K562 (cell line): ENCODE results near the gene CBX8. TPM values are rescaled to one million over a fixed set of nuclear protein-coding genes. Genes with fewer than 3 reads are reported as not detected.

Source experiments
- ESRRA ChIP-seq: fragments of 450-650 bp; IDR thresholded peaks from 2 replicates; pipeline ENCODE4 v1.6.1; 2014; ENCODE audit warnings: low read depth, mild to moderate bottlenecking, moderate library complexity, borderline replicate concordance
- FOS ChIP-seq: IDR thresholded peaks from 3 replicates; pipeline ENCODE4 v1.6.1; 2011; ENCODE audit not compliant: insufficient read length; ENCODE audit errors: extremely low read depth
- NFIX ChIP-seq: fragments of 250-450 bp; sonication (Bioruptor Pico); IDR thresholded peaks from 2 replicates; pipeline ENCODE4 v1.4.0; 2020; ENCODE audit warnings: low read depth, mild to moderate bottlenecking, moderate library complexity
- RFX1 ChIP-seq: fragments of 450-650 bp; IDR thresholded peaks from 2 replicates; pipeline ENCODE4 v1.6.1; 2016; ENCODE audit warnings: mild to moderate bottlenecking, moderate library complexity
- SMAD4 ChIP-seq: fragments of 250-450 bp; sonication (Bioruptor Pico); conservative IDR thresholded peaks from 2 replicates; pipeline ENCODE4 v1.8.0; 2021; ENCODE audit warnings: inconsistent platforms, mild to moderate bottlenecking, moderate library complexity
- SNRNP70 ChIP-seq: fragments of 200-400 bp; formaldehyde crosslinking; optimal IDR thresholded peaks from 2 replicates; pipeline ENCODE3; 2017; ENCODE audit warnings: low read depth, low read length
- TOE1 ChIP-seq, 2 experiments: fragments of 450-650 bp in 1 of 2; sonication (generic) in 1 of 2; formaldehyde crosslinking in 1 of 2; IDR thresholded peaks; 2 replicates each; pipeline versions ENCODE4 v1.7.1 to v1.8.0; 2016 to 2022; ENCODE audit warnings: borderline replicate concordance in 2 of 2, mild to moderate bottlenecking in 2 of 2, antibody characterized with exemption in 1 of 2, inconsistent platforms in 1 of 2, low read depth in 1 of 2, missing genetic modification reagents in 1 of 2, moderate library complexity in 1 of 2
- ZFX ChIP-seq: sonication (generic); formaldehyde crosslinking; IDR thresholded peaks from 2 replicates; pipeline ENCODE4 v1.8.0; 2022; ENCODE audit warnings: mild to moderate bottlenecking, missing genetic modification reagents, moderate library complexity
- ZNF274 ChIP-seq: IDR thresholded peaks from 2 replicates; pipeline ENCODE4 v1.6.1; 2011; ENCODE audit warnings: low read depth, mild to moderate bottlenecking, low read length, moderate library complexity, borderline replicate concordance
- ZNF551 ChIP-seq: fragments of 250-450 bp; sonication (Bioruptor Pico); IDR thresholded peaks from 2 replicates; pipeline ENCODE4 v1.5.0; 2021; ENCODE audit warnings: mild to moderate bottlenecking, moderate library complexity
- polyA plus RNA-seq, 8 experiments: library from polyadenylated mRNA; depleted of rRNA in 4 of 8; stranded (reverse) in 5 of 8; unstranded in 3 of 8; fragments of >200 nt; fragmentation: Nextera tagmentation in 2 of 8; fragmentation: Illumina TruSeq in 1 of 8; extraction: Ambion mirVana in 2 of 8; extraction: Trizol in 1 of 8; gene quantifications; 2 replicates each; pipeline versions ENCODE4 v1.2.1 to v1.2.3, GENCODE V29; 2011 to 2014; ENCODE audit warnings: inconsistent platforms in 1 of 8, missing spikeins in 1 of 8
- total RNA-seq, 7 experiments: library from RNA; depleted of rRNA in 6 of 7; stranded (reverse); fragments of >200 nt in 6 of 7; fragmentation: Illumina TruSeq in 2 of 7; extraction: Trizol in 2 of 7; gene quantifications; 2 replicates each; pipeline versions ENCODE4 v1.2.1 to v1.2.3, GENCODE V29; 2011 to 2021; ENCODE audit warnings: low replicate concordance in 1 of 7
- TF ChIP-seq, protein P1 (sequence below): fragments of 250-450 bp; sonication (Bioruptor Pico); IDR thresholded peaks from 2 replicates; pipeline ENCODE4 v1.5.0; 2020; ENCODE audit warnings: mild to moderate bottlenecking, borderline replicate concordance
- TF ChIP-seq, protein P2 (sequence below): fragments of 450-650 bp; IDR thresholded peaks from 2 replicates; pipeline ENCODE4 v1.6.1; 2017; ENCODE audit warnings: antibody characterized with exemption, mild to moderate bottlenecking
- TF ChIP-seq, protein P3 (sequence below): fragments of 250-450 bp; sonication (Bioruptor Pico); IDR thresholded peaks from 2 replicates; pipeline ENCODE4 v1.4.0; 2020
- TF ChIP-seq, protein P4 (sequence below): sonication (generic); formaldehyde crosslinking; IDR thresholded peaks from 2 replicates; pipeline ENCODE4 v1.8.0; 2022; ENCODE audit warnings: mild to moderate bottlenecking, low read depth, missing genetic modification reagents
- TF ChIP-seq, protein P5 (sequence below): IDR thresholded peaks from 2 replicates; pipeline ENCODE4 v1.6.1; 2011; ENCODE audit warnings: borderline replicate concordance, low read depth, mild to moderate bottlenecking, moderate library complexity, low read length; ENCODE audit not compliant: insufficient read depth, poor library complexity, severe bottlenecking

The CBX8 gene
- total and polyA plus RNA-seq, 9 of the 15 experiments (the other 6 are each of a cell fraction or from before 2014, with no cell fraction given) = 0.08 to 11.9 (median 2.6) TPM

DNA sequence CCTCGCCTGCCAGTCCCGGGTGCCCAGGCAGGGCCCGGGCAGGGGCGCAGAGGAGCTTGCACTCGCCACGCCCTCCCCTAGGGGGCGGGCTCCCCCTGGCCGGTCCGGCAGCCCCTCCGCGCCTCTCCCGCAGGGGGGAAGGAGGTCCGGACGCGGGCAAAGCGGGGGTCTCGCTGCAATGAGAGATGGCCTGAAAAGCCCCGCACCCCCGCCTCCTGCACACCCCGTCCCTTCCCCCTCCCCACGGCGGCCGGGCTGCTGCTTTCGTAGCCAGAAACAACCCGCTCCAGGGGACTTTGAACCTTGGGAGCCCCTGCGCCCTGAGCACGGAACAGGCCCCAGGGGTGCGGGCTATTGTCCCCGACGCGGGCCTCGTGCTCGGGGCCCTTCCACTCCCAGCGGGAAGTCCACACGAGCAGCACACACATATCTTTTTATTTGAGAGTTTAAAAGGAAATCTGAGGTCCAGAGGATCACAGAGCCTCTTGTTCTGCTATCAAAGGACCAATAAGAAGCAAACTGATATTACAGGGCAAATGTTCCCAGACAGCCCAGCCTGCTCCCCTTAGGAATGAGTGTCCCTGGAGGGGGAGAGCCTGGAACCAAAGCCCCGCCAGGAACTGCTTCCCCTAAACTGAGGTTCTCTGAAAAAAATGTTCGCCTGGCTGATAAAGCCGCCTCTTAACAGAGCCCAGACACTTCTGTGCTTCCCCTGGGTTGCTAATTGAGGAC, 48.2 kb upstream of the CBX8 start (continued):
- no peak for TF ChIP-seq RFX1
- TF ChIP-seq ESRRA = no peak
- no peak for TF ChIP-seq SNRNP70
- TF ChIP-seq, protein P1, sequence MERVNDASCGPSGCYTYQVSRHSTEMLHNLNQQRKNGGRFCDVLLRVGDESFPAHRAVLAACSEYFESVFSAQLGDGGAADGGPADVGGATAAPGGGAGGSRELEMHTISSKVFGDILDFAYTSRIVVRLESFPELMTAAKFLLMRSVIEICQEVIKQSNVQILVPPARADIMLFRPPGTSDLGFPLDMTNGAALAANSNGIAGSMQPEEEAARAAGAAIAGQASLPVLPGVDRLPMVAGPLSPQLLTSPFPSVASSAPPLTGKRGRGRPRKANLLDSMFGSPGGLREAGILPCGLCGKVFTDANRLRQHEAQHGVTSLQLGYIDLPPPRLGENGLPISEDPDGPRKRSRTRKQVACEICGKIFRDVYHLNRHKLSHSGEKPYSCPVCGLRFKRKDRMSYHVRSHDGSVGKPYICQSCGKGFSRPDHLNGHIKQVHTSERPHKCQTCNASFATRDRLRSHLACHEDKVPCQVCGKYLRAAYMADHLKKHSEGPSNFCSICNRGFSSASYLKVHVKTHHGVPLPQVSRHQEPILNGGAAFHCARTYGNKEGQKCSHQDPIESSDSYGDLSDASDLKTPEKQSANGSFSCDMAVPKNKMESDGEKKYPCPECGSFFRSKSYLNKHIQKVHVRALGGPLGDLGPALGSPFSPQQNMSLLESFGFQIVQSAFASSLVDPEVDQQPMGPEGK (CRISPR knock-in tag) = no peak
- 0 out of 2 replicates have a peak, but pooled peaks have one; percentile 3 for TF ChIP-seq TOE1 (IDR thresholded peaks at IDR 0.05; ENCODE audit: borderline replicate concordance)
- no peak for TF ChIP-seq TOE1 (CRISPR knock-in tag; IDR thresholded peaks at IDR 0.05; ENCODE audit: borderline replicate concordance, low read depth)
- TF ChIP-seq, protein P2, sequence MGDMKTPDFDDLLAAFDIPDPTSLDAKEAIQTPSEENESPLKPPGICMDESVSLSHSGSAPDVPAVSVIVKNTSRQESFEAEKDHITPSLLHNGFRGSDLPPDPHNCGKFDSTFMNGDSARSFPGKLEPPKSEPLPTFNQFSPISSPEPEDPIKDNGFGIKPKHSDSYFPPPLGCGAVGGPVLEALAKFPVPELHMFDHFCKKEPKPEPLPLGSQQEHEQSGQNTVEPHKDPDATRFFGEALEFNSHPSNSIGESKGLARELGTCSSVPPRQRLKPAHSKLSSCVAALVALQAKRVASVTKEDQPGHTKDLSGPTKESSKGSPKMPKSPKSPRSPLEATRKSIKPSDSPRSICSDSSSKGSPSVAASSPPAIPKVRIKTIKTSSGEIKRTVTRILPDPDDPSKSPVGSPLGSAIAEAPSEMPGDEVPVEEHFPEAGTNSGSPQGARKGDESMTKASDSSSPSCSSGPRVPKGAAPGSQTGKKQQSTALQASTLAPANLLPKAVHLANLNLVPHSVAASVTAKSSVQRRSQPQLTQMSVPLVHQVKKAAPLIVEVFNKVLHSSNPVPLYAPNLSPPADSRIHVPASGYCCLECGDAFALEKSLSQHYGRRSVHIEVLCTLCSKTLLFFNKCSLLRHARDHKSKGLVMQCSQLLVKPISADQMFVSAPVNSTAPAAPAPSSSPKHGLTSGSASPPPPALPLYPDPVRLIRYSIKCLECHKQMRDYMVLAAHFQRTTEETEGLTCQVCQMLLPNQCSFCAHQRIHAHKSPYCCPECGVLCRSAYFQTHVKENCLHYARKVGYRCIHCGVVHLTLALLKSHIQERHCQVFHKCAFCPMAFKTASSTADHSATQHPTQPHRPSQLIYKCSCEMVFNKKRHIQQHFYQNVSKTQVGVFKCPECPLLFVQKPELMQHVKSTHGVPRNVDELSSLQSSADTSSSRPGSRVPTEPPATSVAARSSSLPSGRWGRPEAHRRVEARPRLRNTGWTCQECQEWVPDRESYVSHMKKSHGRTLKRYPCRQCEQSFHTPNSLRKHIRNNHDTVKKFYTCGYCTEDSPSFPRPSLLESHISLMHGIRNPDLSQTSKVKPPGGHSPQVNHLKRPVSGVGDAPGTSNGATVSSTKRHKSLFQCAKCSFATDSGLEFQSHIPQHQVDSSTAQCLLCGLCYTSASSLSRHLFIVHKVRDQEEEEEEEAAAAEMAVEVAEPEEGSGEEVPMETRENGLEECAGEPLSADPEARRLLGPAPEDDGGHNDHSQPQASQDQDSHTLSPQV = no peak
- TF ChIP-seq ZFX (CRISPR knock-in tag) = peak; percentile 65
- TF ChIP-seq NFIX = no peak
- TF ChIP-seq, protein P3, sequence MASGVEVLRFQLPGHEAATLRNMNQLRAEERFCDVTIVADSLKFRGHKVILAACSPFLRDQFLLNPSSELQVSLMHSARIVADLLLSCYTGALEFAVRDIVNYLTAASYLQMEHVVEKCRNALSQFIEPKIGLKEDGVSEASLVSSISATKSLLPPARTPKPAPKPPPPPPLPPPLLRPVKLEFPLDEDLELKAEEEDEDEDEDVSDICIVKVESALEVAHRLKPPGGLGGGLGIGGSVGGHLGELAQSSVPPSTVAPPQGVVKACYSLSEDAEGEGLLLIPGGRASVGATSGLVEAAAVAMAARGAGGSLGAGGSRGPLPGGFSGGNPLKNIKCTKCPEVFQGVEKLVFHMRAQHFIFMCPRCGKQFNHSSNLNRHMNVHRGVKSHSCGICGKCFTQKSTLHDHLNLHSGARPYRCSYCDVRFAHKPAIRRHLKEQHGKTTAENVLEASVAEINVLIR = no peak
- TF ChIP-seq, protein P4, sequence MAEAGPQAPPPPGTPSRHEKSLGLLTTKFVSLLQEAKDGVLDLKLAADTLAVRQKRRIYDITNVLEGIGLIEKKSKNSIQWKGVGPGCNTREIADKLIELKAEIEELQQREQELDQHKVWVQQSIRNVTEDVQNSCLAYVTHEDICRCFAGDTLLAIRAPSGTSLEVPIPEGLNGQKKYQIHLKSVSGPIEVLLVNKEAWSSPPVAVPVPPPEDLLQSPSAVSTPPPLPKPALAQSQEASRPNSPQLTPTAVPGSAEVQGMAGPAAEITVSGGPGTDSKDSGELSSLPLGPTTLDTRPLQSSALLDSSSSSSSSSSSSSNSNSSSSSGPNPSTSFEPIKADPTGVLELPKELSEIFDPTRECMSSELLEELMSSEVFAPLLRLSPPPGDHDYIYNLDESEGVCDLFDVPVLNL (CRISPR knock-in tag) = no peak
- no peak for TF ChIP-seq ZNF274
- no peak for TF ChIP-seq SMAD4 (CRISPR knock-in tag)
- TF ChIP-seq, protein P5, sequence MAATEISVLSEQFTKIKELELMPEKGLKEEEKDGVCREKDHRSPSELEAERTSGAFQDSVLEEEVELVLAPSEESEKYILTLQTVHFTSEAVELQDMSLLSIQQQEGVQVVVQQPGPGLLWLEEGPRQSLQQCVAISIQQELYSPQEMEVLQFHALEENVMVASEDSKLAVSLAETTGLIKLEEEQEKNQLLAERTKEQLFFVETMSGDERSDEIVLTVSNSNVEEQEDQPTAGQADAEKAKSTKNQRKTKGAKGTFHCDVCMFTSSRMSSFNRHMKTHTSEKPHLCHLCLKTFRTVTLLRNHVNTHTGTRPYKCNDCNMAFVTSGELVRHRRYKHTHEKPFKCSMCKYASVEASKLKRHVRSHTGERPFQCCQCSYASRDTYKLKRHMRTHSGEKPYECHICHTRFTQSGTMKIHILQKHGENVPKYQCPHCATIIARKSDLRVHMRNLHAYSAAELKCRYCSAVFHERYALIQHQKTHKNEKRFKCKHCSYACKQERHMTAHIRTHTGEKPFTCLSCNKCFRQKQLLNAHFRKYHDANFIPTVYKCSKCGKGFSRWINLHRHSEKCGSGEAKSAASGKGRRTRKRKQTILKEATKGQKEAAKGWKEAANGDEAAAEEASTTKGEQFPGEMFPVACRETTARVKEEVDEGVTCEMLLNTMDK = peak; percentile 73
- no peak for TF ChIP-seq FOS
- TF ChIP-seq ZNF551 = no peak
